ENCODE results near the gene MAGI1. TPM values are rescaled to one million over a fixed set of nuclear protein-coding genes. Genes with fewer than 3 reads are reported as not detected.

MAGI1 gene
- total RNA-seq, 1 experiment from 2014 or later = 58.2 TPM

DNA sequence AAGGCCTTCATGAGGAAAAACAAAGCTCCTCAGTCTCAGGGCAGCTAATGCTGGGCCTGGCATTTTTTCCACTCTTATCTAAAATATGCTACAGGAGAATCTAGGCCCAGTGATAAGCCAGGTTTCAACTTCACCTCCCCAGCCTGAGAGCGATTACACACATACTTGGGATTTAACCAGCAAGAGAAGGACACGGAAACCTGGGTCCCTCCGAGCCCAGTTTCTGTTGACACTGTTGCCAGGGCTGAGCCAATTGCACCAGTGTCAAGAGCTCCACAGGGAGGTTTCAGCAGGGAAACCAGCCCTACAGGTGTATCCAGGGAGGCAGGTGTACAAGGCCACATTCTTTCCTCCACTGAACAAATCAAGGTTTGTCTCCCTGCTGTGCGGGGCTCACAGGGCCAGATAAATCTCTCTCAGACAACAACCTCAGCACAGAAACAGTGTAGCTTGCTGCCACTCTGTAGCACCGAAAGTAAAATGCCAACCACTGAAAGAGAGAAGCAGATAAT is 85.4 kb downstream of the MAGI1 start:
- Mint-ChIP-seq H3K27me3 (ENCODE audit: low read depth) (peaks cover 8% of the 10 kb centered on the region), H3K36me3 (no peaks in the 10 kb centered on the region), H3K4me3 (peak overlapping the region; percentile 17), H3K9me3 (no peaks in the 10 kb centered on the region), H3K4me1 (peaks cover 75% of the 10 kb centered on the region), H3K27ac (peak overlapping the region; percentile 99)
- CTCF ChIA-PET = interaction anchor here (0.6 to 1.1 kb wide), 4 partner anchors 10 to 183 kb away, joined by 3 to 4 read pairs (median 3); no protein-coding TSS in a partner anchor
- DNase-seq (ENCODE audit: low spot score) = peak; percentile 88
- TF ChIP-seq FOXP4 (CRISPR knock-in tag; IDR thresholded peaks at IDR 0.05) = peak; percentile 83; the same call in 1 of the 2 replicates
- peak; percentile 69; the same call in 1 of the 2 replicates for TF ChIP-seq TEAD1 (CRISPR knock-in tag; IDR thresholded peaks at IDR 0.05)
- TF ChIP-seq, protein P1, sequence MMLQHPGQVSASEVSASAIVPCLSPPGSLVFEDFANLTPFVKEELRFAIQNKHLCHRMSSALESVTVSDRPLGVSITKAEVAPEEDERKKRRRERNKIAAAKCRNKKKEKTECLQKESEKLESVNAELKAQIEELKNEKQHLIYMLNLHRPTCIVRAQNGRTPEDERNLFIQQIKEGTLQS (CRISPR knock-in tag; conservative IDR thresholded peaks at IDR 0.05) = no peak
- peak; percentile 61; the same call in 1 of the 2 replicates for TF ChIP-seq FOXK1 (CRISPR knock-in tag; IDR thresholded peaks at IDR 0.05)
- TF ChIP-seq NFATC4 (CRISPR knock-in tag; IDR thresholded peaks at IDR 0.05) = no peak
- peak; percentile 78 for TF ChIP-seq ETV6 (CRISPR knock-in tag; IDR thresholded peaks at IDR 0.05)
- TF ChIP-seq GABPB1 (CRISPR knock-in tag; IDR thresholded peaks at IDR 0.05) = peak; percentile 26; the same call in 1 of the 2 replicates
- TF ChIP-seq ARID4B (CRISPR knock-in tag; IDR thresholded peaks at IDR 0.05; ENCODE audit: borderline replicate concordance) = 0 out of 2 replicates have a peak, but pooled peaks have one; percentile 35
- no peak for TF ChIP-seq NFYB (CRISPR knock-in tag; conservative IDR thresholded peaks at IDR 0.05; ENCODE audit: low read depth)
- peak; percentile 23; the same call in 1 of the 2 replicates for TF ChIP-seq ZNF423 (CRISPR knock-in tag; IDR thresholded peaks at IDR 0.05)
- no peak for TF ChIP-seq NR3C1 (CRISPR knock-in tag; conservative IDR thresholded peaks at IDR 0.05; ENCODE audit: low read depth)
- POLR2A ChIA-PET = interaction anchor here (1.0 to 2.2 kb wide), 2 partner anchors 9 to 84 kb away, joined by 3 to 18 read pairs; no protein-coding TSS in a partner anchor
- ATAC-seq = peak; percentile 86

GRCh38 chr3:65952842-65953241 is 85.9 kb downstream of the MAGI1 start:
- 0 out of 2 replicates have a peak, but pooled peaks have one; percentile 46 for TF ChIP-seq ZNF416 (CRISPR knock-in tag; IDR thresholded peaks at IDR 0.05)
- TF ChIP-seq SMAD3 (CRISPR knock-in tag; IDR thresholded peaks at IDR 0.05; ENCODE audit: borderline replicate concordance) = no peak
- peak; percentile 84; the same call in 1 of the 2 replicates for TF ChIP-seq ESRRA (CRISPR knock-in tag; IDR thresholded peaks at IDR 0.05; ENCODE audit: borderline replicate concordance)
- TF ChIP-seq ZNF396 (CRISPR knock-in tag; IDR thresholded peaks at IDR 0.05; ENCODE audit: borderline replicate concordance) = 0 out of 2 replicates have a peak, but pooled peaks have one; percentile 4
- TF ChIP-seq ZBTB21 (CRISPR knock-in tag; IDR thresholded peaks at IDR 0.05; ENCODE audit: borderline replicate concordance) = no peak
- peak; percentile 95 for TF ChIP-seq GTF2I (CRISPR knock-in tag; conservative IDR thresholded peaks at IDR 0.05)
- Mint-ChIP-seq H3K4me1 (peaks cover 80% of the 10 kb centered on the region), H3K4me3 (peak overlapping the region; percentile 17), H3K36me3 (no peaks in the 10 kb centered on the region), H3K9me3 (no peaks in the 10 kb centered on the region), H3K27me3 (ENCODE audit: low read depth) (peaks cover 14% of the 10 kb centered on the region), H3K27ac (peak overlapping the region; percentile 99)
- POLR2A ChIA-PET = interaction anchor here (1.0 to 2.2 kb wide), 2 partner anchors 8 to 84 kb away, joined by 3 to 18 read pairs; no protein-coding TSS in a partner anchor
- DNase-seq (ENCODE audit: low spot score) (no peak), ATAC-seq (no peak)
- CTCF ChIA-PET = interaction anchor here (1.0 to 1.1 kb wide), 2 partner anchors 11 to 184 kb away, joined by 3 read pairs; no protein-coding TSS in a partner anchor

Measured in WTC11 (cell line).